Fibroblast of lung (primary cell): ENCODE data around the gene BIRC3. TPM values are rescaled to one million over a fixed set of nuclear protein-coding genes. Genes with fewer than 3 reads are reported as not detected.
"Not testable (repeated sequence)": the region's sequence is repeated elsewhere in the genome, so short reads cannot be mapped to it uniquely, and the experiment has no call there.

Source experiments
- DNase-seq, 2 donors: peaks; one replicate each; pipeline versions ENCODE4 v3.0.0 to v3.0.0-alpha.2; 2010; ENCODE audit warnings: low read depth in 2 of 2
- H2AFZ ChIP-seq: 2 replicates; pipeline ENCODE4 v1.5.1; 2012; ENCODE audit warnings: low read length, control low read depth, inconsistent platforms
- H3K27ac ChIP-seq: 2 replicates; pipeline ENCODE4 v1.5.1; 2011; ENCODE audit warnings: low read length, control low read depth; ENCODE audit not compliant: insufficient read depth
- H3K27me3 ChIP-seq: 2 replicates; pipeline ENCODE4 v1.5.1; 2011; ENCODE audit warnings: mild to moderate bottlenecking, low read length; ENCODE audit not compliant: control insufficient read depth, insufficient read depth
- H3K36me3 ChIP-seq: 2 replicates; pipeline ENCODE4 v1.5.1; 2011; ENCODE audit warnings: low read length; ENCODE audit not compliant: control insufficient read depth, insufficient read depth
- H3K4me1 ChIP-seq: 2 replicates; pipeline ENCODE4 v1.5.1; 2011; ENCODE audit warnings: low read length; ENCODE audit not compliant: control insufficient read depth, insufficient read depth; ENCODE audit errors: extremely low read depth
- H3K4me2 ChIP-seq: 2 replicates; pipeline ENCODE4 v1.5.1; 2011; ENCODE audit warnings: low read length, control low read depth; ENCODE audit not compliant: insufficient read depth; ENCODE audit errors: extremely low read depth
- H3K4me3 ChIP-seq, 4 experiments: fragments of 200-600 bp in 1 of 4; sonication (generic) in 1 of 4; replicated peaks in 1 of 4; 2 replicates each; pipeline ENCODE4 v1.5.1; 2011 to 2016; ENCODE audit warnings: low read length in 4 of 4, low read depth in 3 of 4, mild to moderate bottlenecking in 3 of 4, control low read depth in 2 of 4, inconsistent platforms in 1 of 4, mixed read lengths in 1 of 4; ENCODE audit not compliant: insufficient read depth in 1 of 4; ENCODE audit errors: control extremely low read depth in 1 of 4
- H3K79me2 ChIP-seq: 2 replicates; pipeline ENCODE4 v1.5.1; 2012; ENCODE audit warnings: mild to moderate bottlenecking, low read length, inconsistent platforms; ENCODE audit not compliant: control insufficient read depth, insufficient read depth
- H3K9ac ChIP-seq: 2 replicates; pipeline ENCODE4 v1.5.1; 2011; ENCODE audit warnings: mild to moderate bottlenecking, low read length, control low read depth; ENCODE audit not compliant: insufficient read depth
- H3K9me3 ChIP-seq: 2 replicates; pipeline ENCODE4 v1.5.1; 2012; ENCODE audit warnings: low read depth, low read length; ENCODE audit not compliant: control insufficient read depth, insufficient read depth
- H4K20me1 ChIP-seq: 2 replicates; pipeline ENCODE4 v1.5.1; 2011; ENCODE audit warnings: low read length; ENCODE audit not compliant: control insufficient read depth, insufficient read depth; ENCODE audit errors: extremely low read depth
- EZH2 ChIP-seq: IDR thresholded peaks from 2 replicates; pipeline ENCODE4 v1.5.1; 2012; ENCODE audit warnings: low read length, control low read depth, mild to moderate bottlenecking; ENCODE audit errors: missing control alignments
- polyA plus RNA-seq, 2 donors: library from polyadenylated mRNA; depleted of rRNA in 1 of 2; stranded (reverse) in 1 of 2; unstranded in 1 of 2; fragments of >200 nt; gene quantifications; 2 replicates each; pipeline ENCODE4 v1.2.1, GENCODE V29; 2011 to 2012; ENCODE audit warnings: missing spikeins in 1 of 2
- total RNA-seq: library from RNA; depleted of rRNA; stranded (reverse); fragments of >200 nt; gene quantifications from 2 replicates; pipeline ENCODE4 v1.2.1, GENCODE V29; 2014
- TF ChIP-seq, protein P1 (sequence below), 2 donors: IDR thresholded peaks in 1 of 2; conservative IDR thresholded peaks in 1 of 2; 1 replicate in 1 of 2; 2 replicates in 1 of 2; pipeline ENCODE4 v1.5.1; 2011 to 2012; ENCODE audit warnings: low read length in 2 of 2, control low read depth in 1 of 2, inconsistent platforms in 1 of 2, low read depth in 1 of 2, mild to moderate bottlenecking in 1 of 2

BIRC3 gene
- total and polyA plus RNA-seq, 2 donors (not counting 1 experiment from before 2014, with no cell fraction given): 0.58 to 3.3 TPM

- H3K27ac ChIP-seq: no peak overlapping the region
- no peak overlapping the region for H3K9ac ChIP-seq
- no peaks in the 10 kb centered on the region for H3K4me1 ChIP-seq
- no peaks in the 10 kb centered on the region for H3K27me3 ChIP-seq
- H3K36me3 ChIP-seq: no peaks in the 10 kb centered on the region
- DNase-seq: no peak
- no peak overlapping the region for H3K4me2 ChIP-seq
- no peaks in the 10 kb centered on the region for H4K20me1 ChIP-seq
- no peak overlapping the region for H3K4me3 ChIP-seq
- no peaks in the 10 kb centered on the region for H3K9me3 ChIP-seq
- H2AFZ ChIP-seq: no peak overlapping the region
- no peak for TF ChIP-seq EZH2
- TF ChIP-seq, protein P1, sequence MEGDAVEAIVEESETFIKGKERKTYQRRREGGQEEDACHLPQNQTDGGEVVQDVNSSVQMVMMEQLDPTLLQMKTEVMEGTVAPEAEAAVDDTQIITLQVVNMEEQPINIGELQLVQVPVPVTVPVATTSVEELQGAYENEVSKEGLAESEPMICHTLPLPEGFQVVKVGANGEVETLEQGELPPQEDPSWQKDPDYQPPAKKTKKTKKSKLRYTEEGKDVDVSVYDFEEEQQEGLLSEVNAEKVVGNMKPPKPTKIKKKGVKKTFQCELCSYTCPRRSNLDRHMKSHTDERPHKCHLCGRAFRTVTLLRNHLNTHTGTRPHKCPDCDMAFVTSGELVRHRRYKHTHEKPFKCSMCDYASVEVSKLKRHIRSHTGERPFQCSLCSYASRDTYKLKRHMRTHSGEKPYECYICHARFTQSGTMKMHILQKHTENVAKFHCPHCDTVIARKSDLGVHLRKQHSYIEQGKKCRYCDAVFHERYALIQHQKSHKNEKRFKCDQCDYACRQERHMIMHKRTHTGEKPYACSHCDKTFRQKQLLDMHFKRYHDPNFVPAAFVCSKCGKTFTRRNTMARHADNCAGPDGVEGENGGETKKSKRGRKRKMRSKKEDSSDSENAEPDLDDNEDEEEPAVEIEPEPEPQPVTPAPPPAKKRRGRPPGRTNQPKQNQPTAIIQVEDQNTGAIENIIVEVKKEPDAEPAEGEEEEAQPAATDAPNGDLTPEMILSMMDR (conservative IDR thresholded peaks at IDR 0.05 in 1 of 2, IDR thresholded peaks at IDR 0.05 in 1 of 2; ENCODE audit: low read depth in 1 of 2, low read length in 2 of 2): no peak
- peaks cover 11% of the 10 kb centered on the region for H3K79me2 ChIP-seq
Measured at GRCh38 chr11:102368472-102368871, 51.2 kb downstream of the BIRC3 start.

GRCh38 chr11:102374633-102375424 lies 57.5 kb downstream of the BIRC3 start:
- H3K4me2 ChIP-seq, H3K27ac ChIP-seq, H3K36me3 ChIP-seq, H3K4me3 ChIP-seq, H2AFZ ChIP-seq, H3K27me3 ChIP-seq, H3K9ac ChIP-seq, H3K9me3 ChIP-seq, H4K20me1 ChIP-seq, H3K4me1 ChIP-seq, DNase-seq: not testable (repeated sequence)
- H3K79me2 ChIP-seq: peaks cover 16% of the 10 kb centered on the region

- H3K9me3 ChIP-seq: no peaks in the 10 kb centered on the region
- H3K9ac ChIP-seq: no peak overlapping the region
- no peak overlapping the region for H3K4me2 ChIP-seq
- peak in 1 of 2 donors; percentile 6 for DNase-seq
- H3K27ac ChIP-seq: no peak overlapping the region
- H3K4me1 ChIP-seq: no peaks in the 10 kb centered on the region
- H3K27me3 ChIP-seq: no peaks in the 10 kb centered on the region
- H3K36me3 ChIP-seq: no peaks in the 10 kb centered on the region
- TF ChIP-seq, protein P1 (conservative IDR thresholded peaks at IDR 0.05 in 1 of 2, IDR thresholded peaks at IDR 0.05 in 1 of 2; ENCODE audit: low read depth in 1 of 2, low read length in 2 of 2): no peak
- no peak overlapping the region for H2AFZ ChIP-seq
- peaks cover 16% of the 10 kb centered on the region for H3K79me2 ChIP-seq
- no peaks in the 10 kb centered on the region for H4K20me1 ChIP-seq
- no peak overlapping the region for H3K4me3 ChIP-seq
Measured at GRCh38 chr11:102375720-102376399, 58.6 kb downstream of the BIRC3 start.
